ENCODE results near the gene LAMB1. TPM values are rescaled to one million over a fixed set of nuclear protein-coding genes. Genes with fewer than 3 reads are reported as not detected.

Gene LAMB1
- total RNA-seq, 1 experiment from 2014 or later = 101 TPM

- DNase-seq (no peak), ATAC-seq (no peak)
- Histone ChIP-seq H3F3A (ENCODE audit: low read length, unreplicated experiment) (peaks cover 8% of the 10 kb centered on the region), H3K79me2 (ENCODE audit: low read length) (0 out of 2 replicates have a peak, but pooled peaks cover 4% of the 10 kb centered on the region), H3K4me3 (ENCODE audit: low read length) (no peak overlapping the region), H3K27me3 (ENCODE audit: low read length) (no peaks in the 10 kb centered on the region), H3K27ac (ENCODE audit: low read length) (no peak overlapping the region), H2AFZ (ENCODE audit: low read length) (no peak overlapping the region), H3K9me3 (ENCODE audit: low read length) (no peaks in the 10 kb centered on the region), H4K20me1 (ENCODE audit: low read length) (peaks cover 10% of the 10 kb centered on the region; the same call in 1 of the 2 replicates), H3K4me1 (ENCODE audit: insufficient read depth, low read length) (peaks cover 26% of the 10 kb centered on the region), H3K9ac (ENCODE audit: low read length) (no peak overlapping the region), H3K9me2 (replicated peaks; ENCODE audit: low read length) (no peaks in the 10 kb centered on the region), H3K36me3 (ENCODE audit: low read depth, low read length) (peaks cover 55% of the 10 kb centered on the region), H3K4me2 (ENCODE audit: low read length) (no peak overlapping the region)
- CTCF ChIA-PET = no interaction called here
- intact Hi-C loops (cut with micrococcal nuclease) = no loop called here
- no TSS peak for BruUV-seq (replicated peaks)
- no peak for TF ChIP-seq EZH2phosphoT487 (IDR thresholded peaks at IDR 0.05; ENCODE audit: borderline replicate concordance, low read length)
- POLR2A ChIA-PET (ENCODE audit: unreplicated experiment) = no interaction called here
Measured at GRCh38 chr7:107964510-107964909, 38.5 kb downstream of the LAMB1 start.

GRCh38 chr7:107962817-107963216, 40.1 kb downstream of the LAMB1 start:
- Histone ChIP-seq H3K27me3 (ENCODE audit: low read length) (no peaks in the 10 kb centered on the region), H3K4me2 (ENCODE audit: low read length) (no peak overlapping the region), H3K36me3 (ENCODE audit: low read depth, low read length) (peaks cover 65% of the 10 kb centered on the region), H3F3A (ENCODE audit: low read length, unreplicated experiment) (peaks cover 2% of the 10 kb centered on the region), H3K27ac (ENCODE audit: low read length) (no peak overlapping the region), H3K4me1 (ENCODE audit: insufficient read depth, low read length) (peaks cover 16% of the 10 kb centered on the region), H3K4me3 (ENCODE audit: low read length) (no peak overlapping the region), H2AFZ (ENCODE audit: low read length) (no peak overlapping the region), H4K20me1 (ENCODE audit: low read length) (peaks cover 3% of the 10 kb centered on the region; the same call in 1 of the 2 replicates), H3K9ac (ENCODE audit: low read length) (no peak overlapping the region), H3K9me2 (replicated peaks; ENCODE audit: low read length) (no peaks in the 10 kb centered on the region), H3K79me2 (ENCODE audit: low read length) (0 out of 2 replicates have a peak, but pooled peaks cover 4% of the 10 kb centered on the region), H3K9me3 (ENCODE audit: low read length) (no peaks in the 10 kb centered on the region)
- DNase-seq (no peak), ATAC-seq (no peak)
- CTCF ChIA-PET = no interaction called here
- TF ChIP-seq CTCF (conservative IDR thresholded peaks at IDR 0.05; ENCODE audit: low read depth, low read length) = no peak
- TF ChIP-seq EZH2phosphoT487 (IDR thresholded peaks at IDR 0.05; ENCODE audit: borderline replicate concordance, low read length) = no peak
- no peak for TF ChIP-seq EZH2 (IDR thresholded peaks at IDR 0.05; ENCODE audit: low read length, unreplicated experiment)
- BruUV-seq (replicated peaks) = no TSS peak
- POLR2A ChIA-PET (ENCODE audit: unreplicated experiment) = no interaction called here
- intact Hi-C loops (cut with micrococcal nuclease) = no loop called here

GRCh38 chr7:107961405-107961804, 41.6 kb downstream of the LAMB1 start:
- 0 out of 2 replicates have a peak, but pooled peaks cover 4% of the 10 kb centered on the region for H3K79me2 ChIP-seq (ENCODE audit: low read length)
- H3K4me3 ChIP-seq (ENCODE audit: low read length) = no peak overlapping the region
- H3K9ac ChIP-seq (ENCODE audit: low read length) = no peak overlapping the region
- no peaks in the 10 kb centered on the region for H3K9me3 ChIP-seq (ENCODE audit: low read length)
- POLR2A ChIA-PET (ENCODE audit: unreplicated experiment) = no interaction called here
- TF ChIP-seq CTCF (conservative IDR thresholded peaks at IDR 0.05; ENCODE audit: low read depth, low read length) (no peak), EZH2 (IDR thresholded peaks at IDR 0.05; ENCODE audit: low read length, unreplicated experiment) (no peak), EZH2phosphoT487 (IDR thresholded peaks at IDR 0.05; ENCODE audit: borderline replicate concordance, low read length) (no peak)
- no peaks in the 10 kb centered on the region for H3F3A ChIP-seq (ENCODE audit: low read length, unreplicated experiment)
- no peak for DNase-seq
- H3K4me1 ChIP-seq (ENCODE audit: insufficient read depth, low read length) = peaks cover 2% of the 10 kb centered on the region
- no peak overlapping the region for H3K4me2 ChIP-seq (ENCODE audit: low read length)
- no peak overlapping the region for H2AFZ ChIP-seq (ENCODE audit: low read length)
- BruUV-seq (replicated peaks) = no TSS peak
- CTCF ChIA-PET = no interaction called here
- H3K27me3 ChIP-seq (ENCODE audit: low read length) = no peaks in the 10 kb centered on the region
- no peak overlapping the region for H3K27ac ChIP-seq (ENCODE audit: low read length)
- no peaks in the 10 kb centered on the region for H4K20me1 ChIP-seq (ENCODE audit: low read length)
- peaks cover 71% of the 10 kb centered on the region for H3K36me3 ChIP-seq (ENCODE audit: low read depth, low read length)
- ATAC-seq = no peak
- intact Hi-C loops (cut with micrococcal nuclease) = no loop called here
- H3K9me2 ChIP-seq (replicated peaks; ENCODE audit: low read length) = no peaks in the 10 kb centered on the region
